Suprapubic skin (tissue), 4 donors: ENCODE data around the gene C18orf32. TPM values are rescaled to one million over a fixed set of nuclear protein-coding genes. Genes with fewer than 3 reads are reported as not detected.

Source experiments
- DNase-seq, 2 donors: peaks; one replicate each; pipeline ENCODE4 v3.0.0-alpha.2; 2019; ENCODE audit warnings: low spot score in 2 of 2
- H3K27ac ChIP-seq: fragments of 200-600 bp; sonication (generic); one replicate; pipeline ENCODE4 v1.5.1; 2019
- H3K27me3 ChIP-seq: fragments of 200-600 bp; sonication (generic); one replicate; pipeline ENCODE4 v1.5.1; 2019
- H3K36me3 ChIP-seq: fragments of 200-600 bp; sonication (generic); one replicate; pipeline ENCODE4 v1.5.1; 2019
- H3K4me1 ChIP-seq: fragments of 200-600 bp; sonication (generic); one replicate; pipeline ENCODE4 v1.5.1; 2019
- H3K4me3 ChIP-seq: fragments of 200-600 bp; sonication (generic); one replicate; pipeline ENCODE4 v1.5.1; 2019; ENCODE audit warnings: mild to moderate bottlenecking
- H3K9me3 ChIP-seq: fragments of 200-600 bp; sonication (generic); one replicate; pipeline ENCODE4 v1.5.1; 2019
- EP300 ChIP-seq: sonication (generic); formaldehyde crosslinking; IDR thresholded peaks from one replicate; pipeline ENCODE4 v1.6.1; 2017; ENCODE audit warnings: antibody characterized with exemption
- POLR2A ChIP-seq, 2 donors: fragments of 450-650 bp; IDR thresholded peaks; one replicate each; pipeline ENCODE4 v1.6.1; 2017; ENCODE audit warnings: antibody characterized with exemption in 2 of 2, mild to moderate bottlenecking in 2 of 2, moderate library complexity in 2 of 2
- POLR2AphosphoS5 ChIP-seq, 3 donors: sonication (generic); formaldehyde crosslinking; IDR thresholded peaks; one replicate each; pipeline ENCODE4 v1.6.1; 2017; ENCODE audit warnings: antibody characterized with exemption in 3 of 3
- WGBS: methylation state at CpG from one replicate; pipeline ENCODE4 v1.1.5; 2018; 5-methylcytosine and 5-hydroxymethylcytosine counted together
- total RNA-seq, 4 donors: library from RNA; depleted of rRNA; stranded (reverse); fragments of >200 nt; gene quantifications; one replicate each; pipeline ENCODE4 v1.1.0, GENCODE V29; 2016
- TF ChIP-seq, protein P1 (sequence below), 2 donors: fragments of 200-600 bp in 1 of 2; fragments of 450-650 bp in 1 of 2; sonication (generic) in 1 of 2; IDR thresholded peaks; one replicate each; pipeline ENCODE4 v1.5.1; 2016 to 2019; ENCODE audit warnings: antibody characterized with exemption in 2 of 2, mild to moderate bottlenecking in 1 of 2, moderate library complexity in 1 of 2

Gene C18orf32
- total RNA-seq, 4 donors from 2014 or later, result 17.4 to 36.4 (median 24.2) TPM

DNA sequence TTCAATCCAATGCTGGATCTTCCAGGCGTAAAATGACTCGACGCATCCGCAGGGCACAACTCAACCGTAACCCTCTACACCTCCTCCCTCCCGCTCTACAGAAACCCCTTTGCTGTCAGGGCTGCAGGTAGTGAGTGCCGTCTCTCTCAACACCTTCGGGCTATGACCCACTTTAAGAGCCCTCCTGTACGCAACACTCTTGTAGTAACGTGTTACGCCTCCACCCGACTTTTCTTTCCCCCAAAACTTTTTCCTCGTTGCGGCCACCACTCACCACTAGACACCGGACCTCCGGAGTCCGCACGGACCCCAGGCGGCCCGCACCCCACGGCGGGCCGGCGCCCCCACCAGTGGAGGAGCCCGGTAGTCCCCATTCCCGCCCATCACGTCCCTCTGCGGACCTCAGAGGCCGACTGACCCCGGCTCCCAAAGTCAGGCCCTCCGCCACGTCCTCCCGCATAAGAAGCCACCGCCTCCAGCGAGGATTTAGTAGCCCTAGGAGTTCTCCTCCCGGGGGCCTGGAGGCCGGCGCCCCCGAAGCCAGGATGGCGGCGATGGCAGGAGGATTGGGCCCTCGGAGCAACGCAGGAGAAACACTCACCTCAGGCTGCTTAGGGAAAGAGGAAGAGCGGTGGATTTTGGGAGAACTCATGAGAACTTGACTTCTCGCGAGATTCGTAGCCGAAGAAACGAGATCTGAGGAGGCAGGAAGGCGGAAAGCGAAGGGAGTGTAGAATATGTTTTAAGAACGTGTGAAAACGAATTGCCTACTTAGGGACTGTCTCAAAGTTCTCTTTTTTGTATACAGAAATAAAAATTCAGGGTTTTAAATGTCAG, 5.0 kb upstream of the C18orf32 start, which contains the start of gene RPL17:
TSS of gene RPL17 (minus strand) at position 609 of the 837 bp plus-strand sequence.
- H3K27me3 ChIP-seq, result no peaks in the 10 kb centered on the region
- DNase-seq, result peak; percentile 91 to 93
- peaks cover 24% of the 10 kb centered on the region for H3K4me1 ChIP-seq
- WGBS, result under 1% methylated on average over 53 of the region's 53 CpGs
- H3K9me3 ChIP-seq, result no peaks in the 10 kb centered on the region
- TF ChIP-seq, protein P1, sequence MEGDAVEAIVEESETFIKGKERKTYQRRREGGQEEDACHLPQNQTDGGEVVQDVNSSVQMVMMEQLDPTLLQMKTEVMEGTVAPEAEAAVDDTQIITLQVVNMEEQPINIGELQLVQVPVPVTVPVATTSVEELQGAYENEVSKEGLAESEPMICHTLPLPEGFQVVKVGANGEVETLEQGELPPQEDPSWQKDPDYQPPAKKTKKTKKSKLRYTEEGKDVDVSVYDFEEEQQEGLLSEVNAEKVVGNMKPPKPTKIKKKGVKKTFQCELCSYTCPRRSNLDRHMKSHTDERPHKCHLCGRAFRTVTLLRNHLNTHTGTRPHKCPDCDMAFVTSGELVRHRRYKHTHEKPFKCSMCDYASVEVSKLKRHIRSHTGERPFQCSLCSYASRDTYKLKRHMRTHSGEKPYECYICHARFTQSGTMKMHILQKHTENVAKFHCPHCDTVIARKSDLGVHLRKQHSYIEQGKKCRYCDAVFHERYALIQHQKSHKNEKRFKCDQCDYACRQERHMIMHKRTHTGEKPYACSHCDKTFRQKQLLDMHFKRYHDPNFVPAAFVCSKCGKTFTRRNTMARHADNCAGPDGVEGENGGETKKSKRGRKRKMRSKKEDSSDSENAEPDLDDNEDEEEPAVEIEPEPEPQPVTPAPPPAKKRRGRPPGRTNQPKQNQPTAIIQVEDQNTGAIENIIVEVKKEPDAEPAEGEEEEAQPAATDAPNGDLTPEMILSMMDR (IDR thresholded peaks at IDR 0.05), result no peak
- TF ChIP-seq POLR2A (IDR thresholded peaks at IDR 0.05), result peak; percentile 67 to 95
- peak; percentile 95 to 97 (median 96) for TF ChIP-seq POLR2AphosphoS5 (IDR thresholded peaks at IDR 0.05)
- no peak for TF ChIP-seq EP300
- peaks cover 28% of the 10 kb centered on the region for H3K36me3 ChIP-seq
- H3K4me3 ChIP-seq, result peak within 1 kb of the TSS; percentile 82
- H3K27ac ChIP-seq, result peak within 1 kb of the TSS; percentile 95

DNA sequence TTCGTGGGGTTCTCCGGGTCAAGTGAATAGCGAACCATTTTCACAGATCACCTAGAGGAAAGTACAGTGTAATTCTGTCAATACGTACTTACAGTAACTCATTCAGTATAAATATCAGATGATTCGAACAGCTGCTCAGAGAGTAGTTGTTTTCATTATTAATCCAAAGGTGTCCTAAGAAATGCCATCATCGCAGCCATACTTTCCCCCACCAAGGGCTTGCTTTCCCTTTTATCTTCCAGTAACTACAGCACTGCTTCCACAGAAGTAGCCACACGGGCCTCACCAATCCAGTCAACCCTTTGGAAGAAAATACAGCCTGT, 4.5 kb upstream of the C18orf32 start:
- DNase-seq, result no peak
- Histone ChIP-seq H3K4me1 (peaks cover 24% of the 10 kb centered on the region), H3K27ac (peak overlapping the region; percentile 95), H3K4me3 (peak overlapping the region; percentile 82), H3K36me3 (peaks cover 28% of the 10 kb centered on the region), H3K27me3 (no peaks in the 10 kb centered on the region), H3K9me3 (no peaks in the 10 kb centered on the region)
- TF ChIP-seq POLR2A (IDR thresholded peaks at IDR 0.05), result no peak
- WGBS, result 24% methylated on average over 7 of the region's 7 CpGs

DNA sequence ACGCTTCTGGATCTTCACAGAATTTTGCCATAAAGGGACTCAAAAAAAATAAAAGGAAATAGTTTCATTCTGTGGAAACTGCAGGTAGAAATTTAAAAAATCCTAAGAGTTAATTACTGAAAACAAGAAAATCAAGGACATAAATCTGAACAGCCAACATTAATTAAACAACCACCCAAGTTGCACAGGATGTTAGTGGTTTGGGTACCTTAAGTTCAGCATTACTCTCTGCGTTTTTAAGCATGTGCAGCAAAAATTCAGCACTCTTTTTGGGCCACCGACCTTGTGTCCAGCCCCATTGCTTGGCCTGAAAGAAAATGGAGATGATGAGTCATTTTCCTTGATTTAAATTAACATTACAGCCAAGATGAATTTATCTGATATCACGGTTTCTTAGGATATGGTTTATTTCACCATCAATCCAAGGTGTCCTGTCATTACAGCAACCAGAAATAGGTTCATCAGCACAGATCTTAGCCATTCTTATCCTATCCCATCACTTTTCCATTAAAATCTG, 3.3 kb upstream of the C18orf32 start:
- Histone ChIP-seq H3K36me3 (peaks cover 28% of the 10 kb centered on the region), H3K4me1 (peaks cover 34% of the 10 kb centered on the region), H3K27ac (no peak overlapping the region), H3K9me3 (no peaks in the 10 kb centered on the region), H3K27me3 (no peaks in the 10 kb centered on the region), H3K4me3 (no peak overlapping the region)
- no peak for TF ChIP-seq POLR2A (IDR thresholded peaks at IDR 0.05)
- TF ChIP-seq EP300, result no peak
- no peak for TF ChIP-seq POLR2AphosphoS5 (IDR thresholded peaks at IDR 0.05)
- TF ChIP-seq, protein P1 (IDR thresholded peaks at IDR 0.05), result no peak
- no peak for DNase-seq
- 62% methylated on average over 4 of the region's 4 CpGs for WGBS

DNA sequence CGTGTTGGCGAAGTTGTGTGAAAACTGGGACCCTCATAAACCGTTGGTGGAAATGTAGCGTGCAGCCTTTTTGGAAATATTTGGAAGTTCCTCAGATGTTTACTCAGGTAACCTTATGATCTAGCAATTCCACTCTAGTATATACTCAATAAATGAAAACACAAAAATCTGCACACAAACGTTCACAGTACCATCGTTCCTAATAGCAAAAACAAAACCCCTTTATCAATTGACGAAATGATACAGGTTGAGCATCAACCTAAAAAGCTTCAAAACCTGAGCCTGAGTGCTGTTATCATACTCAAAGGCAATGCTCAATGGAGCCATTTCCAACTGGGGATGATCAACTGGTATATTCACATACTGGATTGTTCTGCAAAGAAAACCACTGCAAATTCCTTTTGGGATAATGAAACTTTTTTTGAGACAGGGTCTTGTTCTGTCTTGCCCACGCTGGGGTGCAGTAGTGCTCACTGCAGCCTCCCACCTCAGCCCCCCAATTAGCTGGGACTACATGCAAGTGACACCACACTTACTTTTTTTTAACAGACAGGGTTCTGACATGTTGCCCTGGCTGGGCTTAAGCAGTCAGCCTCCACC, 777 bp upstream of the C18orf32 start:
- Histone ChIP-seq H3K27me3 (no peaks in the 10 kb centered on the region), H3K9me3 (no peaks in the 10 kb centered on the region), H3K36me3 (peaks cover 36% of the 10 kb centered on the region), H3K4me3 (peak overlapping the region; percentile 68), H3K27ac (peak overlapping the region; percentile 93), H3K4me1 (peaks cover 41% of the 10 kb centered on the region)
- TF ChIP-seq EP300 (no peak), POLR2AphosphoS5 (IDR thresholded peaks at IDR 0.05) (no peak), POLR2A (IDR thresholded peaks at IDR 0.05) (no peak)
- TF ChIP-seq, protein P1 (IDR thresholded peaks at IDR 0.05), result no peak
- DNase-seq, result peak in 1 of 2 donors; percentile 47
- 72% methylated on average over 8 of the region's 8 CpGs for WGBS

DNA sequence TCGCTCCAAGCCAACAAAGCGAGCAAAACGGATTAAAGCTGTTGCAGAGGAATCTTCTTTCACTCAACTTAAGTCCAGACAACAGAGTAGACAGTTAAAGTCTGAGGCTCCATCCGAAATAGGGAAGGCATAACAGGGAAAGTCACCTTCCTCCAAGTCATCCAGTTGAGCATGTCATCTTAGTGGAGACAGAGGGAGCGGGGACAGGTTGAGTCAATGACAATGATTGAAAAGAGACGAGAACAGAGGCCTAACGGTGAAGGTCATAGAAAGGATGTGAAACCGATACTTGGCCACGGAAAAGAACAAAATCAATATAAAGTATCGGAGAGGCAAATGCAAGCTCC, 455 bp downstream of the C18orf32 start:
- WGBS, result 1% methylated on average over 10 of the region's 10 CpGs
- H3K9me3 ChIP-seq, result no peaks in the 10 kb centered on the region
- H3K4me3 ChIP-seq, result peak overlapping the region; percentile 68
- H3K27me3 ChIP-seq, result no peaks in the 10 kb centered on the region
- DNase-seq, result no peak
- H3K27ac ChIP-seq, result peak overlapping the region; percentile 93
- H3K4me1 ChIP-seq, result peaks cover 41% of the 10 kb centered on the region
- H3K36me3 ChIP-seq, result peaks cover 45% of the 10 kb centered on the region
- no peak for TF ChIP-seq POLR2A (IDR thresholded peaks at IDR 0.05)
- TF ChIP-seq EP300, result no peak
- TF ChIP-seq POLR2AphosphoS5 (IDR thresholded peaks at IDR 0.05), result no peak
- TF ChIP-seq, protein P1 (IDR thresholded peaks at IDR 0.05), result no peak
